GM18870 (cell line): ENCODE measurements around the gene FRAS1.
"Not testable (repeated sequence)": the region's sequence is repeated elsewhere in the genome, so short reads cannot be mapped to it uniquely, and the experiment has no call there.

ENCODE experiments used
- ATAC-seq: cut with Tn5 transposase; IDR thresholded peaks from one replicate; pipeline ENCODE4 v1.9.1; 2021; ENCODE audit warnings: moderate library complexity; ENCODE audit not compliant: unreplicated experiment

FRAS1 gene

GRCh38 chr4:78119698-78120097 lies 62.6 kb downstream of the FRAS1 start:
- ATAC-seq = no peak

GRCh38 chr4:78120144-78120880 lies 63.2 kb downstream of the FRAS1 start:
- no peak for ATAC-seq

GRCh38 chr4:78121338-78121904 lies 64.3 kb downstream of the FRAS1 start:
- ATAC-seq = no peak

- not testable (repeated sequence) for ATAC-seq
Measured at GRCh38 chr4:78125834-78126331, 68.8 kb downstream of the FRAS1 start.

GRCh38 chr4:78129383-78130108 lies 72.4 kb downstream of the FRAS1 start:
- no peak for ATAC-seq

- no peak for ATAC-seq
Measured at GRCh38 chr4:78131403-78131802, 74.3 kb downstream of the FRAS1 start.

GRCh38 chr4:78136109-78137081 lies 79.3 kb downstream of the FRAS1 start:
- ATAC-seq = no peak

- ATAC-seq = no peak
Measured at GRCh38 chr4:78137532-78137931, 80.4 kb downstream of the FRAS1 start.

GRCh38 chr4:78138252-78138651 lies 81.1 kb downstream of the FRAS1 start:
- no peak for ATAC-seq

GRCh38 chr4:78143634-78144033 lies 86.5 kb downstream of the FRAS1 start:
- no peak for ATAC-seq

- ATAC-seq = no peak
Measured at GRCh38 chr4:78145008-78145407, 87.9 kb downstream of the FRAS1 start.

- no peak for ATAC-seq
Measured at GRCh38 chr4:78145622-78146021, 88.5 kb downstream of the FRAS1 start.

- no peak for ATAC-seq
Measured at GRCh38 chr4:78149751-78150542, 92.8 kb downstream of the FRAS1 start.

- ATAC-seq = no peak
Measured at GRCh38 chr4:78150543-78150864, 93.4 kb downstream of the FRAS1 start.

- no peak for ATAC-seq
Measured at GRCh38 chr4:78152795-78153194, 95.7 kb downstream of the FRAS1 start.

- ATAC-seq = no peak
Measured at GRCh38 chr4:78154972-78155590, 98.0 kb downstream of the FRAS1 start.

- ATAC-seq = no peak
Measured at GRCh38 chr4:78155616-78156105, 98.5 kb downstream of the FRAS1 start.

GRCh38 chr4:78156520-78156919 lies 99.4 kb downstream of the FRAS1 start:
- ATAC-seq = no peak

GRCh38 chr4:78162342-78162741 lies 105.2 kb downstream of the FRAS1 start:
- ATAC-seq = no peak
